ENCODE data around the gene SLU7.

- no peak for TF ChIP-seq CTCF (conservative IDR thresholded peaks at IDR 0.05; ENCODE audit: low read depth, low read length)
- no peak for TF ChIP-seq EZH2phosphoT487 (IDR thresholded peaks at IDR 0.05; ENCODE audit: borderline replicate concordance, low read length)
Observed at GRCh38 chr5:160457252-160457651, 38.4 kb upstream of the SLU7 start.

Measured in PC-3 (cell line).